Nephron progenitor cell (in vitro differentiated cells): ENCODE results near the gene TPBGL.

Source experiments
- DNase-seq: peaks from one replicate; pipeline ENCODE4 v3.0.0; 2021
- H3K27ac Mint-ChIP-seq: 2 replicates; pipeline ENCODE4 v1.8.0; 2021; ENCODE audit warnings: mild to moderate bottlenecking, moderate library complexity, mixed read lengths
- H3K27me3 Mint-ChIP-seq: 2 replicates; pipeline ENCODE4 v1.8.0; 2021; ENCODE audit warnings: mild to moderate bottlenecking, low read depth, mixed read lengths; ENCODE audit not compliant: poor library complexity
- H3K36me3 Mint-ChIP-seq: 2 replicates; pipeline ENCODE4 v1.8.0; 2021; ENCODE audit warnings: low read depth, mixed read lengths
- H3K4me1 Mint-ChIP-seq: 2 replicates; pipeline ENCODE4 v1.8.0; 2021; ENCODE audit warnings: mixed read lengths
- H3K4me3 Mint-ChIP-seq: 2 replicates; pipeline ENCODE4 v1.8.0; 2021; ENCODE audit warnings: mild to moderate bottlenecking, moderate library complexity, mixed read lengths
- H3K9me3 Mint-ChIP-seq: 2 replicates; pipeline ENCODE4 v1.8.0; 2021; ENCODE audit warnings: mild to moderate bottlenecking, moderate library complexity, mixed read lengths
- CTCF ChIP-seq: fragments of 200-600 bp; sonication (generic); IDR thresholded peaks from 2 replicates; pipeline ENCODE4 v1.5.0; 2021; ENCODE audit warnings: antibody characterized with exemption

The TPBGL gene

DNA sequence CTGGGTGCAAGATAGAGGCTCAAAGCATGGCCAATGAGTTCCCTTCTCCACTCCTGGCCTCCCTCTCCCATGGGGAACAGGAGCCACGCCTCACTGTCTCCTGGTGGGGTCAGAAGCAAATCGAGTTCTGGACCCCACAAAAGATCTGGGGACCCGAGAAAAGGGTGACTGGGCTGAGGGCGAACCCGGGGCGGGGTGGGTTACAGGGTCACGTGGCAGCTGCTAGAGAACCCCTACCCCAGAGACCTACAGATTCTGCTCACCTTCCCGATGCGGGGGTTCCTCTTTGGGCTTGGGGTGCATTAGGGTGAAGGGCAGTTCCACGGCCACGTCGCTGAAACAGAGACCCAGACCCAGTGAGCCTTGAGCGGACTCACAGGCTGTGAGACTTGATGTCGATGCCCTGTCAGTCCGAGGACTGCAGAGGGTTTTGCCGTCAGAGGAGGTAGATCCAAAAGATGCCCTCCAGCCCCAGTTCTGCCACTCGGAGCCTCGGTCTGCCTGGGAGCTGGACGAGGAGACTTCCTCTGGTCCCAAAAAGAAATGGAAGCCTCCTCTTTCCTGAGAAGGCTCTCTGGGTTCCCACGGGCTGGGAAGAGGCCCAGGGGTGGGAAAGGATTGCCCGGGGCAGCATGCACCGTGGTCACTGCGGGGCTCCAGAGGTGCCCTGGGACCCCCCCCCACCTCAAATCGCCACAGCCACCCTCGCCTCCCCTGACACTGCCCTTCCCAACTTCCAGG, 28.2 kb downstream of the TPBGL start:
- H3K27me3 Mint-ChIP-seq = peaks cover 8% of the 10 kb centered on the region
- no peaks in the 10 kb centered on the region for H3K4me1 Mint-ChIP-seq
- no peak for TF ChIP-seq CTCF
- no peak overlapping the region for H3K4me3 Mint-ChIP-seq
- no peak for DNase-seq
- H3K9me3 Mint-ChIP-seq = no peaks in the 10 kb centered on the region
- H3K36me3 Mint-ChIP-seq = no peaks in the 10 kb centered on the region
- no peak overlapping the region for H3K27ac Mint-ChIP-seq

DNA sequence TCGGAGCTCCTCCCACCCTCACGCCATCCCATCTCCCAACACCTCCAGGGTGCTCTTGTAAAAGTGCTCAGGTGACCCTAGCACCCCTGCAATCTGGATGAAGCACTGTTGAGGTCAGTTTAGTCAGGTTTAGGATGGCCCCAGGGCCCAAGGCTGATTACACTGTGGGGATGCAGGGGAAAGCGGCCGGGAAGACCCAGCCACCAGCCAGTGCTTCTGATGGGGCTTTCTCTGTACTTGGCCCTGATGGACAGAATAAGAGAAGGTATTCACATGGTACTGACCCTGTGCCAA, 28.7 kb downstream of the TPBGL start:
- Mint-ChIP-seq H3K27ac (no peak overlapping the region), H3K4me1 (no peaks in the 10 kb centered on the region), H3K4me3 (no peak overlapping the region), H3K9me3 (no peaks in the 10 kb centered on the region), H3K27me3 (peaks cover 8% of the 10 kb centered on the region), H3K36me3 (no peaks in the 10 kb centered on the region)
- DNase-seq = no peak
- no peak for TF ChIP-seq CTCF

GRCh38 chr11:75269896-75270295, 29.3 kb downstream of the TPBGL start:
- DNase-seq = no peak
- Mint-ChIP-seq H3K27ac (no peak overlapping the region), H3K27me3 (peaks cover 8% of the 10 kb centered on the region), H3K9me3 (no peaks in the 10 kb centered on the region), H3K36me3 (no peaks in the 10 kb centered on the region), H3K4me1 (no peaks in the 10 kb centered on the region), H3K4me3 (no peak overlapping the region)
- no peak for TF ChIP-seq CTCF

DNA sequence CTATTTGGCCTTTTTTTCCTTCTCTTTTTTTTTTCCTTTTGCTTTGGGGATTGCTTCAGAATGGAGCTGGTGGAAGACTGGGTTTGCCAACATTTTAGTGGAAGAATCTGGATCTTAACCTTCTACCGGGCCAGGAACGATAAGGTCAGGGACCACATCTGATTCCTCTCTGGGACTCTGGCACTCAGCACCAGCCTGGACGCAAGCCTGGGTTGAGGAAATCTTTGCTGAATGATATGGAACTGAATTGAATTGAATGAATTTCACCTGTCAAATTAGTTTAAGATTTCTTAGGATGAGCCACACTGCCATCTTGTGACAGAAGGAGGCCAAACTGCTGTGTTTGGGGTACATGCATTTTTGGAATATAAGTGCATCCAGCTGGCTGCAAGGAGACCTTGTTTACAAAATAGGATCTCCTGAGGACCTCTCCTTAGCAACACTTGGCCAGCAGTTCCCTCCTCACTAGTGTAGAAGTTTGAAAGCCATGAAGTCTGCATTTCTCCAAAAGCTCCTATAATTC, 30.4 kb downstream of the TPBGL start:
- peak; percentile 20 for TF ChIP-seq CTCF
- DNase-seq = no peak
- no peak overlapping the region for H3K27ac Mint-ChIP-seq
- H3K36me3 Mint-ChIP-seq = no peaks in the 10 kb centered on the region
- no peak overlapping the region for H3K4me3 Mint-ChIP-seq
- no peaks in the 10 kb centered on the region for H3K9me3 Mint-ChIP-seq
- H3K27me3 Mint-ChIP-seq = peaks cover 8% of the 10 kb centered on the region
- no peaks in the 10 kb centered on the region for H3K4me1 Mint-ChIP-seq

- Mint-ChIP-seq H3K4me1 (no peaks in the 10 kb centered on the region), H3K9me3 (no peaks in the 10 kb centered on the region), H3K4me3 (no peak overlapping the region), H3K27ac (peak overlapping the region; percentile 66), H3K27me3 (peaks cover 8% of the 10 kb centered on the region), H3K36me3 (no peaks in the 10 kb centered on the region)
- no peak for TF ChIP-seq CTCF
- no peak for DNase-seq
Measured at GRCh38 chr11:75271730-75272129, 31.2 kb downstream of the TPBGL start.

- DNase-seq = no peak
- Mint-ChIP-seq H3K4me1 (no peaks in the 10 kb centered on the region), H3K27me3 (peaks cover 8% of the 10 kb centered on the region), H3K27ac (no peak overlapping the region), H3K9me3 (no peaks in the 10 kb centered on the region), H3K4me3 (no peak overlapping the region), H3K36me3 (no peaks in the 10 kb centered on the region)
- TF ChIP-seq CTCF = no peak
Measured at GRCh38 chr11:75272391-75272790, 31.8 kb downstream of the TPBGL start.
